Stimulated activated memory B cell treated with anti-CD40 and anti-IgM and Interleukin-4, amounts not matched to agents 10 μg/mL and 1 μg/mL and 100 μg/mL, for 72 hours (primary cell): ENCODE results near the gene KHDC4.
"Not testable (repeated sequence)": the region's sequence is repeated elsewhere in the genome, so short reads cannot be mapped to it uniquely, and the experiment has no call there.

Experiments used
- ATAC-seq: fragments of 150-1000 bp; cut with Tn5 transposase; 2 replicates; pipeline ENCODE4 v1.10.0; 2021
- H3K27ac Mint-ChIP-seq: one replicate; pipeline ENCODE4 v1.8.0; 2022; ENCODE audit warnings: mild to moderate bottlenecking, mixed read lengths
- H3K27me3 Mint-ChIP-seq: one replicate; pipeline ENCODE4 v1.8.0; 2022; ENCODE audit warnings: mixed read lengths
- H3K36me3 Mint-ChIP-seq: one replicate; pipeline ENCODE4 v1.8.0; 2022; ENCODE audit warnings: mixed read lengths
- H3K4me1 Mint-ChIP-seq: one replicate; pipeline ENCODE4 v1.8.0; 2022; ENCODE audit warnings: mixed read lengths
- H3K4me3 Mint-ChIP-seq: one replicate; pipeline ENCODE4 v1.8.0; 2022; ENCODE audit warnings: mild to moderate bottlenecking, moderate library complexity, mixed read lengths
- H3K9me3 Mint-ChIP-seq: one replicate; pipeline ENCODE4 v1.8.0; 2022; ENCODE audit warnings: mixed read lengths

The KHDC4 gene

DNA sequence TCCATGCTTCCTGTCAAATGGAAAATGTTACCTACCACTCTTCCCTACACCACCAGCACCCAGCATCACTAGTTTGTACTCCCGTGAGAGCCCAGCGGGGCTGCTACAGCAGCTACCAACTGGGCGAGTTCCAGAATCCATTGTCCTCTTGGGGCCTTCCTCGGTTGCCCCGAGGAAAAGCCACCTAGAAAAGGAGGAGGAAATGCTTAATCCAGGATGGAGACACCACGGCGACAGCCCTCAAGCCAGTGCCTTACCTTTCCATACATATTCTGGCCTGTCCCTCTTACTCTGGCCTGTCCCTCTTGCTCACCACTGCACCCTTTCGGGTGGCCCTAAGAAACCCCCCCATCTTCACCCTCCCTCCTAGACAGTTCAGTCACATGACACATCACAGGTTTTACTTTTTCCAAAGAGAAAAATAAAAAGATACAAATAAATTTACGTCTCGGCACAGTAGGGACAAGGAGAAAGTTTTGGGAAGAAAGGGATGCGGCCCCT, 23.5 kb downstream of the KHDC4 start:
- H3K27me3 Mint-ChIP-seq: no peaks in the 10 kb centered on the region
- H3K9me3 Mint-ChIP-seq: no peaks in the 10 kb centered on the region
- H3K27ac Mint-ChIP-seq: peak overlapping the region; percentile 94
- peak; percentile 66 for ATAC-seq
- H3K36me3 Mint-ChIP-seq: peaks cover 27% of the 10 kb centered on the region
- H3K4me1 Mint-ChIP-seq: peaks cover 27% of the 10 kb centered on the region
- H3K4me3 Mint-ChIP-seq: peak overlapping the region; percentile 95

DNA sequence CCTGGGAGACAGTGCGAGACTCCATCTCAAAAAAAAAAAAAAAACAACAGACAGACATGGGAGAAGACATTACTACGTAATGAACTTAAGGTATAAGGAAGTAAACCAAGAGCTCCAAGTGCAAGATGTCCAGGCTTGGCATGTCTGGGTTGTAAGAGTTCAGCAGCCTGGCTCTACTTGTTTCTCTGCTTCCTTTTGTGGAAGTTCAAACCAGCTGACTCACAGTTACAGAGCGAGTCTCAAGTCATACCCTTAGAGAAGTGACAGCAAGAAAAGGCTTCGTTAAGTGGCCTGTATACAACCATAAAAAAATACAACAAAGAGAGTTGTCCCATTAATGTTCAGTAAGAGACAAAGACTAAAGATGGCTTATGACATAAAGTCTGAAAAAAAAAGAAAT, 24.3 kb downstream of the KHDC4 start:
- Mint-ChIP-seq H3K27me3 (no peaks in the 10 kb centered on the region), H3K4me3 (peak overlapping the region; percentile 95), H3K27ac (peak overlapping the region; percentile 94), H3K36me3 (peaks cover 24% of the 10 kb centered on the region), H3K4me1 (peaks cover 27% of the 10 kb centered on the region), H3K9me3 (no peaks in the 10 kb centered on the region)
- no peak for ATAC-seq

DNA sequence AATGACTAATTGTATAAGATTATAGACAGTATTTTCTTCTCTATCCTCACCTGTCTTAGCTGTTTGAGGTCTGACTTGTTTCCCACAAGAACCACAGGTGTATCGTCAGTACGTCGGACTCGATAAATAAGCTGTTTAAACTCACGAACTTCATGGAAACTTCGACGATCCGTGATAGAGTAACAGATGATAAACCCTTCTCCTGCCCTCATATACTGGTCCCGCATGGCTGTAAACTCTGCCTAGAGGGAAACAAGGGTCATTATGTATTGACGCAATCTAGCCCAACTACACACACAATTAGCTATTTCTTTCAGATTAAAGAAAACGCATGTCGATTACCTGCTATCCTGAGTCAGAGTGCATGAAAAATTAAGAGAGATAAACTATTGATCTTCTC, 30.0 kb downstream of the KHDC4 start:
- Mint-ChIP-seq H3K4me1 (no peaks in the 10 kb centered on the region), H3K9me3 (no peaks in the 10 kb centered on the region), H3K27me3 (no peaks in the 10 kb centered on the region), H3K4me3 (no peak overlapping the region), H3K36me3 (peaks cover 38% of the 10 kb centered on the region), H3K27ac (no peak overlapping the region)
- ATAC-seq: no peak

DNA sequence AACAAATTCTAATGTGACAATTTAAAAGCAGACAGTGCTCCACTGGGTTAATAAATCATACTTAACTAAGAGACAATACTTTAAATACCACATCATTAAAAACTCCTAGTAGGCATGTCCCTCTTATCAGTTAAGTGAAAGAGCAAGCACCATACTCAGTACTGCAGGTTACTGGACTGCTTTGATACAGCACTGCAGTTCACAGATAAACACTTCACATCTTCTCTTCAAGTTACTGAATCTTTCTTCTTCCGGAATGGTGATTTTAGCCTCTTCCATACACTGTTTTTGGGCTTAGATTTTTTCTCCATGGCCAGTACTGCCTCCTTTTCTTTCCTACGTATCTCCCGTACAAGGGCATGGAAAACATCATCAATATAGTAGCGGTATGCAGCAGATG, 34.1 kb downstream of the KHDC4 start:
- peaks cover 43% of the 10 kb centered on the region for H3K36me3 Mint-ChIP-seq
- H3K4me3 Mint-ChIP-seq: no peak overlapping the region
- no peaks in the 10 kb centered on the region for H3K4me1 Mint-ChIP-seq
- no peak for ATAC-seq
- no peak overlapping the region for H3K27ac Mint-ChIP-seq
- H3K9me3 Mint-ChIP-seq: no peaks in the 10 kb centered on the region
- H3K27me3 Mint-ChIP-seq: no peaks in the 10 kb centered on the region

DNA sequence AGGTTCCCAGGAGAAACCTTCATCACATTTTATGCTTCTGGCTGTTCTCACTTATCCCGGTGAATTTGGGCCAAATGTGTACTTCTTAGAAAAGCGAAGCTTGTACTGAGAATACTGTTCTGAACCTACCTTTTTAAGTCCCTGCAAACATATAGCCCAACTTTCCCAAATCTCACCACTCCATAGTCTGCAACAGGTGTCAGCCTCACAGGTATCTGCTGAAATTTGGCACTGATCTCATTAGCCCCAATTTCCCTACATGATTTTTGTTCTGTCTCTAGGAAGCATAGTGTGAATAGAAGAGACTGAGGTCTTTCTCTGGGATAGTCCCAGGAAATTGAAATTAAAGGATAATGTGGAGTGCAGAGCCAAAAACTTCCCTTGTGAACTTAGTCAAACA, 34.5 kb downstream of the KHDC4 start:
- Mint-ChIP-seq H3K9me3 (no peaks in the 10 kb centered on the region), H3K27me3 (no peaks in the 10 kb centered on the region), H3K27ac (no peak overlapping the region), H3K4me3 (no peak overlapping the region), H3K4me1 (no peaks in the 10 kb centered on the region), H3K36me3 (peaks cover 41% of the 10 kb centered on the region)
- ATAC-seq: no peak

DNA sequence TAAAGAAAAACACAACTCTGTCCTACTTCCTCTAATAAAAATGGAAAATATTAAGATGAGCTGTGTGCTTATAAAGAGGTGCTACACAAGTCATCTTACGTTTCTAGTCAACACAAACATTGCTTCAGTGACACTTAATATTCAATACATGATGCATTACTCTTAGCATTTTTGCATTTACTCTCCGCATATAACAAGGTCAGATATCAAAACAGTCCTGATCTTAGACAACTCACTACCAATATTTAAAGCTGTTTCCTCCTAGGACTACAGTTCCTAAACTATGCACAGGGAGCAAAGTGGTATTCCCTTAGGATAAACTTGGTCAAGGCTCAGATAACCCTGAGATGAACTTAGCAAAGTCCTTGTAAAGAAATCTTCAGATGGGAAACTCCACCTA, 35.3 kb downstream of the KHDC4 start:
- peaks cover 36% of the 10 kb centered on the region for H3K36me3 Mint-ChIP-seq
- no peaks in the 10 kb centered on the region for H3K27me3 Mint-ChIP-seq
- H3K4me1 Mint-ChIP-seq: no peaks in the 10 kb centered on the region
- no peaks in the 10 kb centered on the region for H3K9me3 Mint-ChIP-seq
- no peak overlapping the region for H3K4me3 Mint-ChIP-seq
- no peak overlapping the region for H3K27ac Mint-ChIP-seq
- no peak for ATAC-seq

DNA sequence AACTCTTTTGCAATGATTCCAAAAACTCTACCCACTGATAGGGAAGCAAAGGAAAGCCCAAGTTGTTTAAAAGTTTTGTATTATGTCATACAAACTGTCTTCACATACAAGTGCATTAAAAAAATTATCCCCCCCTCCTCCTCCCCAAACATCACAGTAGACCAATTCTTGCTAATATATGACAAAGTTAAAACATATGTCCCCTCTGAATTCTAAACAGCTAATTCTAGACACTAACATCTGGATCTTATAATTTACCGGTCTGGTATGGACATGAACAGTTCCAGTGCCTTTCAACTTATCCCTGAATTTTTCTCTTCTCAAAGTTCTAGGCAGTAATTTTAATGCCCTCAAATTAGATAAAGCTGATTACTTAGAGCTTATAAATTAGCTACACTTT, 36.5 kb downstream of the KHDC4 start:
- H3K36me3 Mint-ChIP-seq: peaks cover 36% of the 10 kb centered on the region
- H3K4me1 Mint-ChIP-seq: no peaks in the 10 kb centered on the region
- ATAC-seq: no peak
- H3K9me3 Mint-ChIP-seq: no peaks in the 10 kb centered on the region
- no peak overlapping the region for H3K27ac Mint-ChIP-seq
- H3K4me3 Mint-ChIP-seq: no peak overlapping the region
- no peaks in the 10 kb centered on the region for H3K27me3 Mint-ChIP-seq

DNA sequence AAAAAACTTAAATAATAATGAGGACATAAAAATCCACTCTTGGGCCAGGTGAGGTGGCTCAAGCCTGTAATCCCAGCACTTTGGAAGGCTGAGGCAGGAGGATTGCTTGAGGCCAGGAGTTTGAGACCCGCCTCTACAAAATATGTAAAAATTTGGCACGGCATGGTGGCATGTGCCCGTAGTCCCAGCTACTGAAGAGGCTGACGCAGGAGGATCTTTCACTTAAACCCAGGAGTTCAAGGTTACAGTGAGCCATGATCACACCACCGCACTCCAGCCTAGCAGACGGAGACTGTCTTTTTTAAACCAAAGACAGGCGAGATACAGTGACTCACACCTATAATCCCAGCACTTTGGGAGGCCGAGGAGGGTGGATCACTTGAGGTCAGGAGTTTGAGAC, 37.7 kb downstream of the KHDC4 start:
- ATAC-seq, H3K27ac Mint-ChIP-seq, H3K4me1 Mint-ChIP-seq, H3K9me3 Mint-ChIP-seq, H3K27me3 Mint-ChIP-seq, H3K4me3 Mint-ChIP-seq: not testable (repeated sequence)
- peaks cover 30% of the 10 kb centered on the region for H3K36me3 Mint-ChIP-seq

DNA sequence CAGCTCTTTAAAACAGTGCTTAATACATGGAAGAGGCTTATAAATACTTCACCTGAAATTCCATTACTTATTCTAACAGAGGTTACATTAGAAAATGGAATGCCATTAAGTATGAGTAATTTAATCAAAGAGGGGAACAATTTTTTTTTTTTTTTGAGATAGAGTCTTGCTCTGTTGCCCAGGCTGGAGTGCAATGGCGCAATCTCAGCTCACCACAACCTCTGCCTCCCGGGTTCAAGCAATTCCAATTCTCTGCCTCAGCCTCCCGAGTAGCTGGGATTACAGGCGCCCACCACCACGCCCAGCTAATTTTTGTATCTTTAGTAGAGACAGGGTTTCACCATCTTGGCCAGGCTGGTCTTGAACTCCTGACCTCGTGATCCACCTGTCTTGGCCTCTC, 38.6 kb downstream of the KHDC4 start:
- not testable (repeated sequence) for H3K27me3 Mint-ChIP-seq, ATAC-seq, H3K4me3 Mint-ChIP-seq, H3K27ac Mint-ChIP-seq, H3K9me3 Mint-ChIP-seq, H3K4me1 Mint-ChIP-seq
- peaks cover 26% of the 10 kb centered on the region for H3K36me3 Mint-ChIP-seq

DNA sequence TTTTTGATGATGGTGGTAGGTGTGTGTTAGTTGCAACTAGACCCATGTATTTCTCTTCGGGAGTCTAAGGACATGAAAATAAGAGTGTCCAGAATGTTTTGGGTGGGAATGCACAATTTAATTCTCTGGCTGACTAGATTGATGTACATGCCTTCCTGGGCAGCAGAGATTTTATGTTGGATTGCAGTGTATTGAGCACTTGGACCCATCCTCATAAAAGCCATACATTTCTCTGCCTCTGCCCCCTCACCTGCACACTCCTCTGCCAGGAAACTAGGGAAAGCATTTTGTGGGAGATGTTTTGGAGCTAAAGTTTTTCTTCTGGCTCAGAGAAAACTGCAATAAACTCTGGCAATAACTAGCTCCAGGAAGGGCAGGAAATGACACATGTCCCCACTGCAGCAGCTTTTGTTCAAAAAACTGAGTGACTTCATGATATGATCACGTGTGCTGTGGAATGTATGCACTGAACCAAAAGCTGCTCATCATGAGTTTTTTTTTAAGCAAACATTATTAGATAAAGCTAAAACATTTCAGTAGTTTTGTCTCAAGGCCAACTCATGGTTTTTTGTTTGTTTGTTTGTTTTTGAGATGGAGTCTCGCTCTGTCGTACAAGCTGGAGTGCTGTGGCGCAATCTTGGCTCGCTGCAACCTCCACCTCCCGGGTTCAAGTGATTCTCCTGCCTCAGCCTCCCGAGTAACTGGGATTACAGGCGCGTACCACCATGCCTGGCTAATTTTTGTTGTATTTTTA, 40.6 kb downstream of the KHDC4 start:
- no peak for ATAC-seq
- Mint-ChIP-seq H3K4me1 (no peaks in the 10 kb centered on the region), H3K27me3 (no peaks in the 10 kb centered on the region), H3K4me3 (no peak overlapping the region), H3K27ac (no peak overlapping the region), H3K9me3 (no peaks in the 10 kb centered on the region), H3K36me3 (peaks cover 8% of the 10 kb centered on the region)

DNA sequence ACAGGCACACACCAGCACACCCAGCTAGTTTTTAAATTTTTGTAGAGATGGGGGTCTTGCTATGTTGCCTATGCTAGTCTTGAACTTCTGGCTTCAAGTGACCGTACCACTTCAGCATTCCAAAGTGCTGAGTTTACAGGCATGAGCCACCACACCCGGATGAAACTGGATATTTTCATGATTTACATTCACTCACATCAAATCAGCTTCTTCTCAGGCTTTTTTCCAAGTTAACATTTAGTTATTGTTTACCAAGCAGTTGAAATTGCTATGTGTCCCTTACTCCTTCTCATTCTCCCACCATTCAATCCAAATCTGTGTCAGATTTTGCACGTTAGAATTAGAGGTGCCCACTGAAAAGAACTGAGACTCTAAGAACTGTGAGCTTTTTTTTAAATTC, 41.4 kb downstream of the KHDC4 start:
- no peak overlapping the region for H3K4me3 Mint-ChIP-seq
- H3K4me1 Mint-ChIP-seq: no peaks in the 10 kb centered on the region
- H3K9me3 Mint-ChIP-seq: no peaks in the 10 kb centered on the region
- H3K36me3 Mint-ChIP-seq: peaks cover 6% of the 10 kb centered on the region
- no peak overlapping the region for H3K27ac Mint-ChIP-seq
- H3K27me3 Mint-ChIP-seq: no peaks in the 10 kb centered on the region
- no peak for ATAC-seq

DNA sequence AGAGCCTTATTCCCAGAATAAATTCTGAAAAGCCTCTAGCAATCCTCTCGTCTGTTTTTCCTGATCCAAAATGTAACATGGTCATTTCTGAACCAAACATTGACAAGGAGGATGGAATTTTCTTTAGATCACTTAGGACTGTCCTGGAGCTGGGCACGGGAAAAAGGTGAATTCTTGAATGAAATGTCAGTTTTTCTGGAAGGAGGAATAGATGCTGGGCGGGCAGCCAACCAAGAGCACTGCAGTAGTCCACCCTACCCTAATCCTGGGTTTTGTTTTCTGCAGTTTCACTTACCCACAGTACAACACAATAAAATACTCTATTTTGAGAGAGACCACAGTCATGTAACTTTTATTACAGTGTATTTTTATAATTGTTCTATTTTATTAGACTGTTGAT, 44.0 kb downstream of the KHDC4 start:
- ATAC-seq: no peak
- H3K9me3 Mint-ChIP-seq: no peaks in the 10 kb centered on the region
- no peaks in the 10 kb centered on the region for H3K27me3 Mint-ChIP-seq
- no peak overlapping the region for H3K27ac Mint-ChIP-seq
- no peaks in the 10 kb centered on the region for H3K4me1 Mint-ChIP-seq
- H3K36me3 Mint-ChIP-seq: no peaks in the 10 kb centered on the region
- no peak overlapping the region for H3K4me3 Mint-ChIP-seq

DNA sequence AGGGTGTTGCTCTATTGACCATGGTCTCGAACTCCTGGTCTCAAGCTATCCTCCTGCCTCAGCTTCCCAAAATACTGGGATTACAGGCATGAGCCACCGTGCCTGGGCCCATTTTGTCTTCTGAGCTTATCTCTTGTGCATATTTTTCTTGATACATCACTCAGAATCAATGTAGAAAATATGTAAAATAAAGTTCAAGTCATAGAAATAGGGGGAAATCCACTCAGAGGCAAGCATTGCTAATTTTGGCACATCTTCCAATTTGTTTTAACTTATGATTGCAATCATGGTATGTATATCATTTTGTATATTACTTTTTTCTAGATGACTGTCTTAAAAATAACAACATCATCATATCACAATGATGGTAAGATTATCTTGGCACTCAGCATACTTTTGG, 44.6 kb downstream of the KHDC4 start:
- H3K27me3 Mint-ChIP-seq: no peaks in the 10 kb centered on the region
- no peak for ATAC-seq
- no peaks in the 10 kb centered on the region for H3K36me3 Mint-ChIP-seq

DNA sequence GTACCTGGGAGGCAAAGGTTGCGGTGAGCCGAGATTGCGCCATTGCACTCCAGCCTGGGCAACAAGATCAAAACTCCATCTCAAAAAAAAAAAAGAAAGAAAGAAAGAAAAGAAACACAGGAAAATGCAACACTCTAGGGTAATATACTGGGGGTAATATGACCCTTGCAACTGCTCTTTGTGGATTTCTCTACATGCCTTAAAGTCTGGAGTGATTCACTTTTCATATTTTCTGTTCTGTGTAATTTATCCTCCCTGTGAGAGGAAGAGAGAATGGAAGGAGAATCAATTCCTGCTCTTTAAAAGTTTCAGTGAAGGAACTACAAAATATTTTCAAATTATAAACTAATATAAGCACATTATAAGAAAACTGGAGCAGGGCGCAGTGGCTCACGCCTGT, 45.7 kb downstream of the KHDC4 start:
- Mint-ChIP-seq H3K4me1 (no peaks in the 10 kb centered on the region), H3K27me3 (no peaks in the 10 kb centered on the region), H3K9me3 (no peaks in the 10 kb centered on the region), H3K4me3 (no peak overlapping the region), H3K36me3 (no peaks in the 10 kb centered on the region), H3K27ac (no peak overlapping the region)
- no peak for ATAC-seq

More for the DNA sequence above, 44.6 kb downstream of the KHDC4 start:
- Mint-ChIP-seq H3K4me1 (no peaks in the 10 kb centered on the region), H3K27ac (no peak overlapping the region), H3K9me3 (no peaks in the 10 kb centered on the region), H3K4me3 (no peak overlapping the region)

DNA sequence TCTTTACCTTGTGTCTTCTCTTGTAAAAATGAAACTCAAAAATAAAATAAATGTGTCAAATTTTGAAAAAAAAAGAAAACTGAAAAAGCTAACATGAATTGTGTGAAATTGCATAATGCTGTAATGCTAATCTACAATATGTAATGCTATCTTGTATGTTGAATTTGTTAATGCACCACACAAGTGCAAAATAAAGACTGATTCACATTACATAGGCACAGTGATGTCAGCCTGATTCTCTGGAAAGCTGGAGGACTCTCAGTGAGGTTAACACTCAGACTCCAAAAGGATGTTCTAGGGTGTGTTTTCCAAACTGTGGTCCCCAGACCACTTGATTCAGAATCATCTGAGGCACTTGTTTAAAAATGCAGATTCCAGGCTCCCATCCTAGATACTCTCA, 49.2 kb downstream of the KHDC4 start:
- Mint-ChIP-seq H3K9me3 (no peaks in the 10 kb centered on the region), H3K4me1 (peaks cover 6% of the 10 kb centered on the region), H3K27me3 (no peaks in the 10 kb centered on the region), H3K36me3 (no peaks in the 10 kb centered on the region), H3K27ac (no peak overlapping the region), H3K4me3 (no peak overlapping the region)
- no peak for ATAC-seq

DNA sequence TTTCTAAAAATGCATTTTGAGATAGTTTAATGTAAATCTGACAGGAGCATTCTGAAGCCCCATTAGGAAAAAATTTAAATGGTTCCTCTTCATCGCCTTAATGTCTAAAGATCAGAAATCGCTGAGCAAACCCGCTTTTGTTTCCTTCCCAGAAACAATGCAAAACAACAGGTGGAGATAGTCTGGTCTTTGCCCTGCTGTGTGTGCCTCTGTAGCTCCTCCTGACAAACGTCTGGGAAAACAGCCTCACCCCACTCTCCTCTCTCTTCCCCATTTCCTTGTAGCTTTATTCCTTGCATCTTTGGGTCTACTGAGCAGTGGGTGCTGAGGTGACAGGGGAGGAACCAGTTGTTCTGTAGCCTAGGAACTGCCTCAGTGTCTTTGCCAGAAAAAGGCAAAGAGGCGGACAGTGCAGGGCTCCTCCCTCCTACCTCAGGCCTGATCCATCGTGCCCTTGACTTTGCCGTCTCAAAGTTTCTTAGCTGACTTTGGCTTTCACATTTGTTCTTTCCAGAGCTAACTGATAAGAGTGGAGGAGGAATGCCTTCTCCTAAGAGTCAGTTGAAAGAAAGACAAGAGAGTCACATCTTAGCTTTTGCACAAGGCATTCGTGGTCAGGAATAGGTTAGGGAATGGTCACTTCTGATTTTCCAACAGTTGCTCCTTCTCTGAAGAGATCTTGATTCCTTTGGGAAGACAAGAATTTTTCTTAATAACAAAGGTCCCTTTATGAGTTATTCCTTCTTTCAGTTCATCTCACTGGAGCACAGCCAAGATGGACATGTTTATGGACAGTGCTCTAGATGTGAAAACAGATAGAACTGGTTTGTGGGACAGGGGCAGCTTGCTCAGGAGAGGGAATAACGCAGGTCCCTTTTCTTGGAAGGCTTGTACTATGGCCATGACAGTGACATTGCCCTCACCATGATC, 49.9 kb downstream of the KHDC4 start:
- no peak for ATAC-seq

More for the DNA sequence above, 49.9 kb downstream of the KHDC4 start:
- H3K4me3 Mint-ChIP-seq: no peak overlapping the region
- H3K36me3 Mint-ChIP-seq: no peaks in the 10 kb centered on the region
- H3K27ac Mint-ChIP-seq: no peak overlapping the region
- no peaks in the 10 kb centered on the region for H3K27me3 Mint-ChIP-seq
- H3K9me3 Mint-ChIP-seq: no peaks in the 10 kb centered on the region
- H3K4me1 Mint-ChIP-seq: peaks cover 6% of the 10 kb centered on the region
